ENCODE results near the gene EPHA4.

The EPHA4 gene

DNA sequence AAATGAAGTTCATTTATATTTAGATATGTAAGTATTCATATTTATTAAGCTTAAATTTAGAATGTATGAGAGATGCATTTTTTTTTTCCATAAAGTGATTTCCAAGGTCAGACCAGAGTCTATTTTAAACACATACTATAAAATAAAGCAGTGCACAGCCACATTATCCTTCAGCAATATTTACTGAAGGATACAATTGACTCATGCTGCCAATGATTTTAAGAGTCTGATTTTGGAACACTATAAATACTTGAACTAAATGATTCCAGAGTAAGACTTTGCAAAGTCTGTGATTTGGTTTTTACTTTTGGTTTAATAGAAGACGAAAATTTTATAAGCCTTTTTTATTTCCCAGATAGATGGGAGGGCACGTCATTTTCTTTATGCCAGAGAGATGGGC, 107.1 kb downstream of the EPHA4 start:
- DNase-seq: no peak

DNA sequence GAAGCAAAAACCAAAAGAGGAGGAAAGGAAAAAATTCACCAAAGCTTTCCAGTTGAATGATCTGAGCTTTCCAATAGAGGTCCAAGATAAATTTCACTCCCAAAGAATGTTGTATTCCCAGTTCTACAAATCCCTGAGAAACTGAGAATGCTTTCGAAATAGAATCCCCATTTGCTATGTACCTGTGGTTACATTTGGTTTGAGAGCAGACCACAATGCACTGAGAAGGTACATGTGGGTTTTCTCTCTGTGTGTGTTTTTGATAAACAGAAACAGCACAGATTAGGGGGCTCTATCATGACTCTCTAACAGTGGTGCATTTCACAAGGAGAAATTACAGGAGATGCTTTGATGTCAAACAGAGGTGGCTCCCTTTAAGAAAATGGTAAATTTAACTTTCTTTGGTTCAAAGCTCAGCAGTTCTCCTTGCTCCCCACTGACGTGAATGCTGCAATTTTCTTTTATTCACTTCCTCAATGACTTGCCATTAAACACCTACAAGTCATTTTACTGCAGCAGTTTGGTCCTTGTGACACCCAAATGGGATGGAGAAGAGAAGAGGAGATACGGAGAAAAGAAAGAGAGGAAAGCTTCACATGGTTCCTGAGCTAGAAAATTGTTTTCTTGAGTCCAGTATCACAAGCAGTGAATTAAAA, 108.7 kb downstream of the EPHA4 start:
- DNase-seq: no peak

DNA sequence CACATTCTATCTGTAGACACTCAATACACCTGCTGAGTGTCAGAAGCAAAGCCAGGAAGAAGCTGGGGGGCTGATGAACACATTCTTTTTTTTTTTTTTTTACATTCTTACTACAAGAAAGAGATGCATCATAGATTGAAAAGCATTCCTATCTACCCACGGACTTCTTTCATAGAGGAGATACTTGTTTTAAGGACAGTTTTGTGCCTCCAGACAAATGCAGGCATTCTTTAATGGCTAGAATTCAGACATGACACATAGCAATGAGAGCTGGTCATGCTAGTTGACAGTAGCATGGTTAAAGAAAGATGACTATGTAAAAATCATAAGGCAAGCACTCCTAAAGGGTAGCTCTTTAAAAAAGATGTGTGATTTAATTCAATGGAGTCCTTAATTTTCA, 110.2 kb downstream of the EPHA4 start:
- no peak for DNase-seq

DNA sequence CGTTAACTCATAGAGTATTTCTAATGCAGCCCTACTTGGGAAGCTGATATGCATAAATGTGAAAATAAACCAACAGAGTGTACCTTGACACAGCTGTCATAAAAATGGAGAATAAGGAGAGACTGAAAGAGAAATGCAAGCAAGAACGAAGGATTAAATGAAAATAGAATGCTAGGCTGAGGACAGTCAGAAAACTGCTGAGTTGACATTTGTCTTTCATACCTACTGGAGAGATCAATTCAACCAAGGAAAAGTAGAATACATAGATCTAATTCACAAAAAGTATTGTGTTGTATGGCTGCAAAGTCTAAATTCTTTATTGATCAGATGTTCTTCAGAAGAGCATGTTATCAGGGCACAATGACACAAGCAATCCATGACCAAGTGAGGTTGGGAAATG, 112.0 kb downstream of the EPHA4 start:
- no peak for DNase-seq

DNA sequence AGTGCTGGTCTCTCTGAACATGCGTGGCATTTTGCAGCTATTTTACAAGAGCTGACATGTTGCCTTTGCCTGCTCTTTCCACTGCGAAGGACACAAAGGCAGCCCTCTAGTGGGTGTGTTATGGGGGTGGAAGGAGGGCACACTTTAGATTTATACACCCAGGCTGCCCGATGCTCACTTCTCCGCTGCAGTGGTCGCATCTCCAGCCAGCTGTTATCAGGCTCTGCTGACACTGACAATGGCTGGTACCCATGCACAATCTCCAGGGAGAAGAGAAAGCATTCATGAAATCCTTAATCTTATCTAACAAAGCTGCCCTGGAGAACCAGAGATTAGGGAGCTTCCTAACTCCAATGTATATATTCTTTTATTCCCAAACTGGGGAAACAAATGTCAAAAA, 113.5 kb downstream of the EPHA4 start:
- DNase-seq: no peak

DNA sequence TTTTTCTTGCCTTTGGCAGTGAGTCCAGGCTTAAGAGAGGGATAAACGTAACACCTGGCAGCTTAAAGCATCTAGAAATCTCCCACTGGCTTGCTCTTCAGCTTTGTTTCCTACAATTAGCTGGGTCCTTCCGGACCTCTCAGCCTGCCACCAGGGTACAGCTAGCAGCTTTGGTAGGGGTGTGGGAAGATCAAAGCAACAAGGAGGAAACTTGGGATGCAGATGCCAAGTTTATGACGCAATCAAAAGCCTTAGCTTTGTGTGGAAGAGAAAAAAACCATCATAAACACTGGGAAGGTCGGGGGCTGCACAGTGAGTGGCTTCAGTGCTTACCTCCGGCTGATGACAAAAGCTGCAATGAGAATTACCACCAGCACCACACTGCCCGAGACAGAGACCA, 116.9 kb downstream of the EPHA4 start:
- DNase-seq: no peak

DNA sequence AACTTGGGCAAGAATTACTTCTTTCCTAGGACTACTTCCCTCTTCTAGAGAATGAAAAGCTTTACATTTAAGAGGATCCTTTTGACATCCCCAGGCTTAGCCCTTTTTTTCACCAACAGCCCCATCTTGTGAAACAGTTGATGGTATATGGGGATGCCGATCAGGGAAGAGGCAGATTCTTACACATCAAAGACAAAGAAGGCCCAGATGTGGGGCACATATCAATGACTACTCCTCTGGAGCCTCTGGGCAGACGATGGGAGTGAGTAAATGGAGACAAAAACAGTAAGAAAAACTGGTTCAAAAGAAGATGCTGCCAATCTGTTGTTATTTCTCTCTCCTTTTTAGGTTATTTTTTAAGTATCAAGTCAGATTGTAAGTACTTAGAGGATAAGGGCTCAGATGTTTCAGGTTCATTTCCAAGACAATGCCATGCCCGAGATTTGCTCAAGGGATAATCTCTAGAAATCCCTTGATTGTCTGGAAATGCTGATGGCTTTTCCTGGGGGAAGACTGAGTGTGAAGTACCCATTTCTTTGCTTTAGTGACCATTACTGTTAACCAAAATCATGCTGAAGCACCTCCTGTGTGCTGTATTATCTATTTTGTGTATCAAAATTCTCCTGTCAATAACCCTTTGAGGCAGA, 117.5 kb downstream of the EPHA4 start:
- no peak for DNase-seq

DNA sequence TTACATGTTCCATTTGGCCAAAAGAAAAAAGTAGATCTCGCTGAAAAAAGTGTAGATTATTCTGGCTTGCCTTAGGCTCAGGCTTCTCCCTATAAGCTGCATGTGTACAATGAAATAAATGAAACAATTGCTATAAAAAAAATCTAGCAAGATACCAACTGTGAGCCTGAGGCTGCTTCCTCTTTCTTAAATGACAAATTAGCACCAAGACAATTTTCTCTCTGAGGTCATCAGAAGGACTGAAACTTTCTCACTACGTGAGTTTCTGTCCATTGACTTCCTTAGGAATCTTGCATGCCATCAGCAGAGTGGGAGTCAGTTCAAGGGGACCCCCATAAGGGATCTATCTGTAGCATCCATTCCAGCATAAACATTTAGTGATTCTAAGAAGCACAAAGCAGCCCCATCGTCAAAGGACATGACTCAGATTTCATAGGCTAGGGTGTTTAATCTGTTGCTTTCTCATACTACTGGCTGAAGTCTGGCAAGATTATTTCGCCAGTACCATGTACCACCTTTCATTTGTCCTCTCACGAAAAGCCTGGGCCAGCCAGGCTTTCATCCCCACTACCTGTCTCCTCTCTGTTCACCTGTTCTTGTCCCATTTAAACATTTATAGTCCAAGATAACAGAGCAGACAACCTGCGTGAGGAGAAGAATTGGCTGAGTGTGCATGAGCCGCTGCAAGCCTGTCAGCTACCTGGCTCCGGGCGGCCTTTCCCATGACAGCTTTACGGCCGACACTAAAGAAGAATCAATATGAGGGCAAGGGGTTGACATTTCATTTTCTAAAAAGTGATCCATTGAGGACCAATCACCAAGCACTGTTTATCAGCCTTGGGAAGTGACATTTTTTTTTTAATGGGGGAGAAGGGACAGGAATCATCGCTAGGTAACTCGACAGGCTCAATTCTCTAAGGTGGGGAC, 120.0 kb downstream of the EPHA4 start:
- DNase-seq: no peak

DNA sequence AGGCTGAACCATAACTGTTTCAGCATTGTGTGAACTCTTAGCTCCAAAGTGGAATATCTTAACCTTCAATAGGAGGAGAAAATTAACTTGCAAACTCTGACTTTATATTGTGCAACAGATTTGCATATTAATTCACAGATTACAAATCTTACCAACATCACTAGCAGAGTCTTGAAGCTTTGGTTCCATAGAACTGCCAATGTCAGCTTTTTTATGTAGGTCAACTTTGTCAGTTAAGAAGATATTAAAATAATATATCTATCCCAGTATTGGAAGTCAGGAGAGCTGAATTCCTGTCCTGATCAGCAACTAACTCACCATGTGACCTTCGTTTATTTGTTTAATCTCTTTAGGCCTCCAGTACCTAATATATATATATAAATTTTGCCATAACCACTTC, 121.8 kb downstream of the EPHA4 start:
- DNase-seq: no peak

DNA sequence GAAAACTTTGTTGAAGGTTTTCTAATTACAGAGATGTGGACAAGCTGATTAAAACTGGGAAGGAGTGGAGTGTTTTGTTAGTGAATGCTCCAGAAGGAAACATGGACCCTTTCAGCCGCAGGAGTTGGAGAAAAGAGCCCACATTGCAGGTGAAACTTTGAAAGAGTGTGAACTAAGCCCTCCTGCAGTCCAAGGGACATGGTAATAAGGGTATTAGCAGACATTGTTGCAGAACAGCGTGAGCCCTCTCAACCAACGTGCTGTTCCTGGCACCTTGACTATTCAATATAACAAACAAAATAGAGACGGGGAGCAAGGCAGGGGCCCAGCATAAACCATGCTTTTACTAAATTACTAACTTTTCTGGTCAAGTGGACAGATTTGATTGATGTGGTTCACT, 122.7 kb downstream of the EPHA4 start:
- DNase-seq: no peak

DNA sequence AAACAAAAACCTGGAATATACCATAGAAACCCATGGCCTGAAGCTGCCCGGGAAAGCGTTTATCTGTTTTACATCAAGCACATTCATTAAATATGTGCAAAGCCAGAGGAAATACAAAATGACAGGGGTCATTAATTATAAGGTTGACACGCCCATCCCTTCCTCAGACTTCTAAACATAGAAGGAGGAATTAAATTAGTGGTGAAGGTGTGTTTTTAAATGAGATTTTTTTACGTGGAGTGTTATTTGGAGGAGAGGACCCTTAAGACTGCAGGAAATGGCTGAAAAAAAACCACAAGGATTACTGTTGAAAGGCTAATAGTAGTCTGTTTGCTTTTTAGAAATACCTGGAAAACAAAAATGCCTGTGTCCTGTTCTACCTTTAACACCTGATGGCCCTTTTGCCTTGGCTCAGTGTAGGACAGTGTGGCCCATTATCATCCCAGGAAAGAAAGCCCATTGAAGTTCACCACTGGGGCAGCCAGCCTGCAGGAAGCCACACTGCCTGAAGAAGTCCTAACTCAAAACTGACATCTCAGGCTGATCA, 123.2 kb downstream of the EPHA4 start:
- DNase-seq: no peak

DNA sequence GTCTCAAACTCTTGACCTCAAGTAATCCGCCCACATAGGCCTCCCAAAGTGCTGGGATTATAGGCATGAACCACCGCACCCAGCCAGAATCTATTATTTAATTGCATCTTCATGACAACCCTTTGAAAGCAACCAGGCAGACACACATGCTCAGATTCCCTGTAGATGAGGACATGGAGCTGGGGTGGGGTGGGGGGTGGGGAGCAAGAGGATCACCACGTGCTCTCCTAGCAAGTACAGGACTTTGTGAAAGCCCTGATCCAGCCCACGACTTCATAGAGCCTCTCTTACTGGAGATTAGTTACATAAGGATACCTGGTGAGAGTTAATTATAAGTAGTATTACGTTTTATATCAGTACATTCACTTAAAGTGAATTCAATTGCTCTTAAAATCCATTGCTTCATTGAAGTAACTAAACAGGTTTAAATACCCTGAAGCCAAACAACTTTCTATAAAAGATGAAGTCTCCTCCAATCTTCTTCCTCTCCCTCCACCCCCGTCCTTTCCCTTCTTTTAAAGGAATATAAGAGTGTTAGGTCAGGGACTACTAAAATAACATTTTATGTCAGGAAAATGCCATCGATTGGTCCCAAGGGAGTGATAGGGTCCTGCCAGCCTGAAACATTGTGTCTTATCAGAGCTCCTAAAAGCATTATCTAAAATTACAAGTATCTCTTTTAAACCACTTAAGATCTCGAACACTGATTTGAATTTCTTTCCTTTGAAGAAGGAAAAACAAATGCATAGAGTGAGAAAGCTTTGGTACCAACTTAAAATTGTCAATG, 123.9 kb downstream of the EPHA4 start:
- no peak for DNase-seq

DNA sequence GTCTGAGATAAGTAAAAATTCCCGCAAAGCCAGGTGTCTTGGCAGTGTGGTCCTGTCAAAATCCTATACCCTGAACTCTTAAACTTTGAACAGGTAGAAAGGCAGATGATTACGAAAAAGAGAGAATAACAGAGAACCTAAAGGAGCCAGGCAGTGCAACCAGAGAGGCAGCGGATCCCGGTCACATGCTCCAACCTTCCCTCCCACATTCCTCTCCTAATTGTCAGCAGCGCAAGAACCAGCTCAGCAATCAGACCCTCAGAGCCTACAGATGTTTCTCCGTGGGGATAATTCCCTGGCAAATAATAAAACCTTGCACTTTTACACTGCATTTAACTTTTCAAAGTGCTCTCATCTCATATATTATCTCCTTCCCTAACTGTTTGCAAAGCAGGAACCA, 124.8 kb downstream of the EPHA4 start:
- DNase-seq: no peak

DNA sequence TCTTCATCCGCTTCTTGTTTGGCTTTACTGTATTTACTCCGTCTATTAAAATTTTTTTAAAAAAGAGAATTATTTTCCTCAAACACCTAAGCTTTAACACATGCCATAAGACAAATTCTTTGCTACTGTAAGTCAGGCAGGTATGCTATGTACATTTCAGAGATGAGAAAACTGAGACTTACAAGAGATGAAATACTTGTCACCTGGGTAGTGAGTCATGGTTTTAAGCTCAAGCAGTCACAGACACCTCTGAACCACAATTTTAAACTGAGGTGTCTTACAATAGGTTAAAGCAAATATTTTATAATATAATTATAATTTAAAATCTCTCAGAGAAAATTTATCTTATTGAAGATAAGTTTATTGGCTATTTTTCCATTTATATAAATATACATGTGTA, 126.0 kb downstream of the EPHA4 start:
- DNase-seq: no peak

DNA sequence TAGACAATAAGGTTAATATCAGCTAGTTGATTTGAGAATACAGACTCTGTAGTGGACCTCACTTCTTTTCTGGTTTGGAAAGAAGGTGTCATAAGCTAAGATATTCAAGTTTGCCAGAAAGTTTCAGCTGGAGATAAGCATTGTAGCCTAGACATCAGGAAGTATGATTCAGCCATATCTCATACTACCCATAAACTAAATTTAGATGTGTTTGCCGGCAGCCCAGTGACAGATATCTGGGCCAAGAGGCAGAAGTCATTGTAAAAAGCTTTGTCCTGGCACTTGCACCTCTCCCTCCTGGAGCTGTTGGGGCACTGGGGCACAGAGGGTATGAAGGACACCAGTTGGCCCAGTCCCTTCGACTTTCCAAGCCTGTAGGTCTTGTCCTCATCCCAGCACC, 128.0 kb downstream of the EPHA4 start:
- no peak for DNase-seq

DNA sequence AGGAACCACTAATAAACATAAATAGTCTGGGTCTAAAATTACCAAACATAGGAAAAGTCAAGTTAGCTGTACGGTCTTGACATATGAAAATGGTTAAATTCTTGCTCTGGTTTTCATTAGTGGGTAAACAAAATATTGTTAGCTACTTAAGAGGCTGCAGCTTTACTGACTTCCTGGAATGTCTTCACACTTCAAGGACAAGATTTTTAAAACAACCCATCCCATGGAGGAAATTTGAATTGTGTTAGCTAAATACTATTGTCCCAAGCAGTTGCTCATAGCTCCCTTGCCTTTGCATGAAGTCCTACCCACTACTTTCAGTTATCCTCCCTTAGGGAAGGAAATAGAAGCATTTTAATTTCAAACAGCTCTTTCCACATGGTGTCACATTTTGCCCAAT, 128.5 kb downstream of the EPHA4 start:
- DNase-seq: no peak

DNA sequence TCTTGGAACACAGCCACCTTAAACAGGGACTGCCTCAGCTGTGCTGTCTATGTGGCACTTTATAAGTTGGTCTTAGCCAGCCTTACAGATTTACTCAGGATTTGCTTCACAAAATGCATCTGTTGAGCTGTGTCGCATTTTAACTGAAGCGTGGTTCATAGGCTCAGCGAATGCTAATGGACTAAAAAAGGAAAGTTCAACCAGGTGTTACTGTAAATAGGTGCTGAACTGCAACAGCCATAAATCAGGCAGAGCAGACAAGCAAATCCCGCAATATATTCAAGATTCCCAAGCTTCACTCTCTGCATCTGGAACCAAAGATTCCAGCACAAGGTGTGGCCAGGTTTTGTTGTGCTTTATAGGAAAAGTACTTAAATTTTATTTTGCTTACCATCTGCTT, 130.0 kb downstream of the EPHA4 start:
- DNase-seq: no peak

DNA sequence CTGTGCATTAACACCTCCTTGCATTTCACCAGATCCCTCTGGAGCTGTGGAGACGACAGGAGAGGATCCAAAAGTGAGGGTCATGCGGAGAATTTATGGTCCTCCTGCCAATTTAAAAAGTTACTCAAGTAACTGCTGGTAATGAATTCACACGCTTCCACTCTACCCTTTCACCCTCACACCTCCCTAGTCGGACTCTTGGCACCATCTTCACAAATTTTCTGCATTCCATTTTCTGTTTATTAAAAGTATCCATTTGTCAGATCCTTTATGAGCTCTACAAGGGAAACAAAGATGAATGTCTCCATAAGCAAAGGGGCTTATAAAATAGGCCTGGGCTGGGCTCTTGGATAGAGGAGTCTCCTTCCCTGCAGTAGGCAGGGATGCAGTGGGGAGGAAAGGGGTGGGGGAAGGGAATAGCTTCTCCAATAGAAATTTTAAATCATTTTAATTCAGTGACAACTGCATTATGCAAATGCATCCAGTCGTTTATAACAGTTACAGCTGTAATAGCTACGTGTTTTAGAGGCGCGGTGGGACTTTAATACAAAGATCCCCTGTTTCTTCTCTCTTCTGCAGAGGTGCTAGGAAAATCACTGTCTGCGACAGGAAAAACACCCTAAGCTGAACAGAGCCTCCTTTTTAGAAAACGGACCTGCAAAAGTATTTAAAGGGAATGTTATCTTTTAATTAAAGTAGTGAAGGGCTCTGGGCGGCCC, 132.2 kb downstream of the EPHA4 start:
- DNase-seq: no peak

DNA sequence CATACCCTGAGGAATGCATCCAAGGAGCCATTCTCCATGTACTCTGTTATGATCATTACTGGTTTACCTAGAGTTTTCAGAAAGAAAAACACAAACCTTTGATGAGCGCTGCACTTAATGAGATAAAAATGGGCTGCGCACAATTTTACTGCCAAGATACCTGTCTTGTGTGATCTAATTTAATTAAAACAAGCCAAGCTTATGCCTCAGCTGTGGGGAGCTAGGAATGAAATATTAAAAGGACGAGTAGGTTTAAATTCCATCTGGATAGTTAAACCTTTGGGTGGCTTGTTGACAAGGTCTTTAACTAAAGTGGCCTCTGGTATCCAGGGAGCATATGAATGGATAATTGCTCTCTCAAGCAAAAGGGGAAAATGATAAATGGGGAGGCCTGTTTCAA, 135.0 kb downstream of the EPHA4 start:
- no peak for DNase-seq

DNA sequence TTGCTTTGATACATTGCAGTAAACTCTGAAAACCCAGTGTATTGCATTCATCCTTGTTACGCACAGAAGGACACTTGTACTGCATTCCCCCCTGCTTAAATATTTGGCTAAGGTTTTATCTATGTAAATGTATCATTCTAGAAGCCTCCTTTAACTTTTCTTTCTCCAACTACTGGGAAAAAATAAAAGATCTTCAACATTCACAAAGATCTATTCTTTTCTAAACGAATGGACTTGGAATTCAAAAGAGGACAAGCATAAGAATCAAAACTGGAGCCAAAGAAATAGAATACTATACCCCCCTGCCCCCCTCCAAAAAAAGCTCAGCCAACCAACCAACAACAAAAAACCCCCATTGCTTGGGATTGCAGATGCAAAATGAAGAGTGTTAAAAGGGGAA, 136.9 kb downstream of the EPHA4 start:
- no peak for DNase-seq

DNA sequence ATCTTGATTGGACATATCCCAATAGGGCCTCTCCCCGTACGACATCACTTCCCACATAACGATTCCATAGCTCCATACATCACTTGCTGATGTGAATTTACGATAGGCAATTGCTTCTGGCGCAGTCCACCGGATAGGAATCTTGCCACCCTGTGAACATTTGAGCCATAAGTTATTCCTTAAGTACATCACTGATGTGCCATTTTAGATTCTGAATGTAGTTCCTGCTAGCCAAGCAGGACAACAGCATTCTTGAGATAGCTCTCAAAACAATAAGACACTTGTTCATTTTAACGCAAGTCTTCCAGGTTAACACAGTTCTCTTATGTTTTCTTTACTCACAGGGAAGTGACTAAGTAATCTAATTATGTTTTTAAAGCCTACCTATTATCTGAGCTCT, 138.0 kb downstream of the EPHA4 start:
- DNase-seq: no peak

DNA sequence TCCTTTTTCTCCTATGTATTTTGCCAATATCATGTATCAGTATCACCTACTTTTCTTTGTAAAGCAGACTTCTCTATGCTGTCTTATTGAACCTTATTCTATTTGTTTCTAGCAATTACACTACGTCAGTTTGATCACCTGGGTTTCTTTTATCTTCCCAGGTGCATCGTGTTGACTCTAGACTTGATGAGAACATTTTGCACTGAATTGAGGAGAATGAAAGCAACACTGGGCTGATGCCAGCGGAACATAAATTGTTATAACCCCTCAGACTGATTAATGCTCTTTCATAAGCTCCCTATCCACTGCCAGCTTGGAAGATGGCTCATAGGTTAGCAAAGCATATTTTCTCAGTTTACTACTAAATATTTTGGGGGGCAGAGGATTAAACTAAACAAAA, 140.6 kb downstream of the EPHA4 start:
- DNase-seq: peak; percentile 89

Measured in NCI-H1092 (cell line).